ENCODE results near the gene HEPN1. TPM values are rescaled to one million over a fixed set of nuclear protein-coding genes. Genes with fewer than 3 reads are reported as not detected.

Gene HEPN1
- total RNA-seq, 1 donor from 2014 or later, result not detected

DNA sequence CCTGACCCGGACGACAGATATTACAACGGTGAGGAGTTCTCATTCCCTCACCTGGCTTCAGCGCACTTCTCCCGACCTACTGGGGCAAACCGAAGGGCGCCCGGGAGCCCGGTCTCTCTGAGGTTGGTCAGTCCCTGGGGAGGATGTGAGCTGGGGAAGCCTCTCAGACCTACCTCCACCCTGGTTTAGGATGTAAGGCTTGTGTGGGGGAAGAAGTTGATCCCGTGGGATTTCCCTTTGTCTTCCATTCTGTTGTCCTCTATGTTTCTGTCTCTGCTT is 41.5 kb upstream of the HEPN1 start:
- Histone ChIP-seq H3K27me3 (ENCODE audit: control insufficient read depth, insufficient read depth, low read length) (peaks cover 5% of the 10 kb centered on the region), H3K36me3 (ENCODE audit: control insufficient read depth, insufficient read depth, low read length) (peaks cover 2% of the 10 kb centered on the region), H3K4me3 (ENCODE audit: low read depth, low read length) (peak overlapping the region; percentile 57)
- TF ChIP-seq, protein P1, sequence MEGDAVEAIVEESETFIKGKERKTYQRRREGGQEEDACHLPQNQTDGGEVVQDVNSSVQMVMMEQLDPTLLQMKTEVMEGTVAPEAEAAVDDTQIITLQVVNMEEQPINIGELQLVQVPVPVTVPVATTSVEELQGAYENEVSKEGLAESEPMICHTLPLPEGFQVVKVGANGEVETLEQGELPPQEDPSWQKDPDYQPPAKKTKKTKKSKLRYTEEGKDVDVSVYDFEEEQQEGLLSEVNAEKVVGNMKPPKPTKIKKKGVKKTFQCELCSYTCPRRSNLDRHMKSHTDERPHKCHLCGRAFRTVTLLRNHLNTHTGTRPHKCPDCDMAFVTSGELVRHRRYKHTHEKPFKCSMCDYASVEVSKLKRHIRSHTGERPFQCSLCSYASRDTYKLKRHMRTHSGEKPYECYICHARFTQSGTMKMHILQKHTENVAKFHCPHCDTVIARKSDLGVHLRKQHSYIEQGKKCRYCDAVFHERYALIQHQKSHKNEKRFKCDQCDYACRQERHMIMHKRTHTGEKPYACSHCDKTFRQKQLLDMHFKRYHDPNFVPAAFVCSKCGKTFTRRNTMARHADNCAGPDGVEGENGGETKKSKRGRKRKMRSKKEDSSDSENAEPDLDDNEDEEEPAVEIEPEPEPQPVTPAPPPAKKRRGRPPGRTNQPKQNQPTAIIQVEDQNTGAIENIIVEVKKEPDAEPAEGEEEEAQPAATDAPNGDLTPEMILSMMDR (IDR thresholded peaks at IDR 0.05; ENCODE audit: insufficient read depth, low read length, severe bottlenecking), result no peak
- FAIRE-seq, result no peak
- DNase-seq (ENCODE audit: low read depth), result no peak

DNA sequence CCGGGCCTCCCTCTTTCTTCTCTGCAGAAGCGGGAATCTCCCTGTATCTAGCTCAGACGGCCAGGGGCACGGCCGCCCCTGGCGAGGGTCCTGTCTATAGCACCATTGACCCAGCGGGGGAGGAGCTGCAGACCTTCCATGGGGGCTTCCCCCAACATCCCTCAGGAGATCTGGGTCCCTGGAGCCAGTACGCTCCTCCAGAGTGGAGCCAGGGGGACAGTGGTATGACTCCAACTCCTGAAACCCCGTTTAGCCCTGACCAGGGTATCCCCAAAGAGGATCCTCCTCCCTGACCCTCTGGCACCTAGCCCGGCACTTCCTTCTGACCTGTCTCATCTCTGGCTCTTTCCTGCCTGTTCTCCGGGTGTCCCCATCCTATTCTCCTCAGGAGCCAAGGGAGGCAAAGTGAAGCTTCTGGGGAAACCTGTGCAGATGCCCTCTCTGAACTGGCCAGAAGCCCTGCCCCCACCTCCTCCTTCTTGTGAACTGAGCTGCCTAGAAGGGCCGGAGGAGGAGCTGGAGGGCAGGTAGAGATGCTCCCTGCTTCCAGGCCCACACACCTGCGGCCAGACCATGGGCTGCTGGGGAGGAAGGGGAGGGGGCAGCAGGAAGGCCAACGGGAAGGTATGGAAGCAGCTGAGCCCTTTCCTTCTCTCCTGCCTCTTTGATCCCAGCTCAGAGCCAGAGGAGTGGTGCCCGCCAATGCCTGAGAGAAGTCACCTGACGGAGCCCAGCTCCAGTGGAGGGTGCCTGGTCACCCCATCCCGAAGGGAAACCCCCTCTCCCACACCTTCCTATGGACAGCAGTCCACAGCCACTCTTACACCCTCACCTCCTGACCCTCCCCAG is 40.9 kb upstream of the HEPN1 start:
- Histone ChIP-seq H3K4me3 (ENCODE audit: low read depth, low read length) (peak overlapping the region; percentile 57), H3K27me3 (ENCODE audit: control insufficient read depth, insufficient read depth, low read length) (peaks cover under 1% of the 10 kb centered on the region), H3K36me3 (ENCODE audit: control insufficient read depth, insufficient read depth, low read length) (peaks cover 2% of the 10 kb centered on the region)
- FAIRE-seq, result no peak
- no peak for DNase-seq (ENCODE audit: low read depth)
- TF ChIP-seq, protein P1 (IDR thresholded peaks at IDR 0.05; ENCODE audit: insufficient read depth, low read length, severe bottlenecking), result no peak

DNA sequence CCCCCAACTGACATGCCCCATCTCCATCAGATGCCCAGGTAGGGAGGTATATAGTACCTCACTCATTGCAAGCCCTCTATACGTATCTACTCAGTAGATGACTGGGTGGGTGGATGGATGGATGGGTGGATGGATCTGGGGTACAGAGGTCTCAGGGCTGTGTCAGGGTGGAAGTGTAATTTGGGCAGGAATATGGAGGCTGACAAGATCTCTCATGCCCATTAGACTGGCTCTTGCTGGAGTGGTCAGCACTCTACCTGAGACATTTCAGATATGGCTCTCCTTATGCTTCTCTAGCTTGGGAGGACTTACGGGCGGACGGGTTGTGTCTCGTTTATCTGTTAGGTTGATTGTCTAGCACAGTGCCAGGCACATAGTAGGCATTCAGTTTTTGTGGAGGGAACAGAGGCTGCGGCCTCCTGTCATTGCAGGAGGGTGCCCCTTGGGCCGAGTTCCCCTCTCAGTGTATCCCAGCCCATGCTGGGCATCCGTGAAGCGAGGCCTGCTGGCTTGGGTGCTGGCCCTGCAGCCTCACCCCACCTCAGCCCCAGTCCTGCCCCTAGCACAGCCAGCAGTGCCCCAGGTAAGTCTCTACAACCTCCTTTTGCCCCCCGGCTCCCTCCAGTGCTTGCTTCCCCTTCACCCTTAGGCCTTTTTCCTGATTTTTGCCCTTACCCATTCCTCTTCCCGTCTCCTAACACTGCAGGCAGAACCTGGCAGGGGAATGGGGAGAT is 40.1 kb upstream of the HEPN1 start:
- DNase-seq (ENCODE audit: low read depth) (no peak), FAIRE-seq (no peak)
- Histone ChIP-seq H3K4me3 (ENCODE audit: low read depth, low read length) (no peak overlapping the region), H3K36me3 (ENCODE audit: control insufficient read depth, insufficient read depth, low read length) (peaks cover 2% of the 10 kb centered on the region), H3K27me3 (ENCODE audit: control insufficient read depth, insufficient read depth, low read length) (no peaks in the 10 kb centered on the region)
- TF ChIP-seq, protein P1 (IDR thresholded peaks at IDR 0.05; ENCODE audit: insufficient read depth, low read length, severe bottlenecking), result no peak

DNA sequence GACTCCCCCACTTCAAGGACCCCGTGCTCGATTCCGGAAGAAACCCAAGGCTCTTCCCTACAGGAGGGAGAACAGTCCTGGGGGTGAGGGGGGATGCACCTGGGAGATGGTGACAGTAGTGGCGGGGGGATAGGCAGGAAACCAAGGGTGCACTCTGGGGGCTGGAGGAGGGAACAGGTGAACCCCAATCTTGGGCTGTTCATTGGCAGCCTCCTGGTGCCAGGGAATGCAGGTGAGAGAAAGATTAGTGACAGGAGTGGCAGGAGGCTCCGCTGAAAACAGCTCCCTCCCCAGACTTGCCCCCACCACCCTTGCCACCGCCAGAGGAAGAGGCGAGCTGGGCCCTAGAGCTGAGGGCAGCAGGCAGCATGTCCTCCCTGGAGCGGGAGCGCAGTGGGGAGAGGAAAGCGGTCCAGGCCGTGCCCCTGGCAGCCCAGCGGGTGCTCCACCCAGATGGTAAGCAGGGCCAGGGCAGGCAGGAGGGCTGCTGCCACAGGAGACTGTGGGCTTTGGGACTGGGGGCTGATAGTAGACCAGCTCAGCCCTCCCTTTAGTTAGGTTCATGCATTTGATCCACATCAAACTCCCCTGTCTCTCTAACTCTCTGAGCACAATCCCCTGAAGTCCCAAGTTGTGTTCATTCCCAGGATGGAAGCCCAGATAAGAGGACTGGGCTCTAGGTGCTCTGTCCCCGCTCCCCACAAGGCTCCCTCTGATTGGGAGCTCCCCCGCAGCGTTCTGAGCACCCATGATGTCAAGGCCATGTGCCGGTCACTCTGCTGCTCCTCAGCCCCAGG is 39.4 kb upstream of the HEPN1 start:
- DNase-seq (ENCODE audit: low read depth) (no peak), FAIRE-seq (no peak)
- peaks cover 2% of the 10 kb centered on the region for H3K36me3 ChIP-seq (ENCODE audit: control insufficient read depth, insufficient read depth, low read length)
- H3K4me3 ChIP-seq (ENCODE audit: low read depth, low read length), result no peak overlapping the region
- no peaks in the 10 kb centered on the region for H3K27me3 ChIP-seq (ENCODE audit: control insufficient read depth, insufficient read depth, low read length)
- TF ChIP-seq, protein P1 (IDR thresholded peaks at IDR 0.05; ENCODE audit: insufficient read depth, low read length, severe bottlenecking), result no peak

DNA sequence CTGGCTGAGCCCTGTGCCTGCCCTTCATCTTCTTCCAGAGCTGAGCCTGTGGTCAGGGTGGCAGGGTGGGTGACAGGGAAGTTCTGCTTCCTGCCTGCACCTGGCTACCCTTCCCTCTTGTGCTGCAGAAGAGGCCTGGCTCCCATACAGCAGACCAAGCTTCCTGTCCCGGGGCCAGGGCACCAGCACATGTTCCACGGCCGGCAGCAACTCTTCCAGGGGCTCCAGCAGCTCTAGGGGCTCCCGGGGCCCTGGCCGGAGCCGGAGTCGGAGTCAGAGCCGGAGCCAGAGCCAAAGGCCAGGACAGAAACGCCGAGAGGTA is 38.8 kb upstream of the HEPN1 start:
- TF ChIP-seq, protein P1 (IDR thresholded peaks at IDR 0.05; ENCODE audit: insufficient read depth, low read length, severe bottlenecking), result no peak
- FAIRE-seq (no peak), DNase-seq (ENCODE audit: low read depth) (no peak)
- no peaks in the 10 kb centered on the region for H3K27me3 ChIP-seq (ENCODE audit: control insufficient read depth, insufficient read depth, low read length)
- H3K36me3 ChIP-seq (ENCODE audit: control insufficient read depth, insufficient read depth, low read length), result peaks cover 2% of the 10 kb centered on the region
- H3K4me3 ChIP-seq (ENCODE audit: low read depth, low read length), result no peak overlapping the region
